Ramos (cell line): ENCODE results near the gene TMCO4.
"Not testable (repeated sequence)": the region's sequence is repeated elsewhere in the genome, so short reads cannot be mapped to it uniquely, and the experiment has no call there.

Experiments
- in situ Hi-C: fragments of 300-500 bp; cut with MboI; formaldehyde crosslinking; loops from one replicate; pipeline ENCODE4 v1.14.3; 2022; ENCODE audit warnings: low sequenced_read_pairs; ENCODE audit not compliant: unreplicated experiment

Gene TMCO4

GRCh38 chr1:19646377-19647319, 153.1 kb downstream of the TMCO4 start:
- in situ Hi-C loops = no loop called here

GRCh38 chr1:19645411-19646251, 154.1 kb downstream of the TMCO4 start:
- in situ Hi-C loops = no loop called here

GRCh38 chr1:19644681-19645410, 154.9 kb downstream of the TMCO4 start:
- in situ Hi-C loops = no loop called here

GRCh38 chr1:19644395-19644680, 155.4 kb downstream of the TMCO4 start:
- in situ Hi-C loops = no loop called here

- in situ Hi-C loops = no loop called here
Observed at GRCh38 chr1:19643602-19644394, 155.9 kb downstream of the TMCO4 start, which contains the start of gene NBL1. NBL1 (plus strand) TSS chr1:19644311; CDS start chr1:19655031, 10,720 bp downstream.

- in situ Hi-C loops = no loop called here
Observed at GRCh38 chr1:19643121-19643520, 156.6 kb downstream of the TMCO4 start.

GRCh38 chr1:19640363-19641316, 159.1 kb downstream of the TMCO4 start:
- in situ Hi-C loops = no loop called here

GRCh38 chr1:19639999-19640362, 159.7 kb downstream of the TMCO4 start:
- in situ Hi-C loops = no loop called here

GRCh38 chr1:19639228-19639627, 160.5 kb downstream of the TMCO4 start:
- in situ Hi-C loops = not testable (repeated sequence)

GRCh38 chr1:19637606-19638005, 162.1 kb downstream of the TMCO4 start:
- in situ Hi-C loops = no loop called here

- in situ Hi-C loops = not testable (repeated sequence)
Observed at GRCh38 chr1:19636749-19637148, 163.0 kb downstream of the TMCO4 start.

GRCh38 chr1:19636065-19636464, 163.7 kb downstream of the TMCO4 start:
- in situ Hi-C loops = no loop called here

GRCh38 chr1:19635646-19636045, 164.1 kb downstream of the TMCO4 start:
- in situ Hi-C loops = no loop called here

- in situ Hi-C loops = not testable (repeated sequence)
Observed at GRCh38 chr1:19635064-19635463, 164.7 kb downstream of the TMCO4 start.

- in situ Hi-C loops = no loop called here
Observed at GRCh38 chr1:19633106-19633505, 166.6 kb downstream of the TMCO4 start.
